ENCODE results near the gene GOLGA6L10.
"Not testable (repeated sequence)": the region's sequence is repeated elsewhere in the genome, so short reads cannot be mapped to it uniquely, and the experiment has no call there.

Gene GOLGA6L10

DNA sequence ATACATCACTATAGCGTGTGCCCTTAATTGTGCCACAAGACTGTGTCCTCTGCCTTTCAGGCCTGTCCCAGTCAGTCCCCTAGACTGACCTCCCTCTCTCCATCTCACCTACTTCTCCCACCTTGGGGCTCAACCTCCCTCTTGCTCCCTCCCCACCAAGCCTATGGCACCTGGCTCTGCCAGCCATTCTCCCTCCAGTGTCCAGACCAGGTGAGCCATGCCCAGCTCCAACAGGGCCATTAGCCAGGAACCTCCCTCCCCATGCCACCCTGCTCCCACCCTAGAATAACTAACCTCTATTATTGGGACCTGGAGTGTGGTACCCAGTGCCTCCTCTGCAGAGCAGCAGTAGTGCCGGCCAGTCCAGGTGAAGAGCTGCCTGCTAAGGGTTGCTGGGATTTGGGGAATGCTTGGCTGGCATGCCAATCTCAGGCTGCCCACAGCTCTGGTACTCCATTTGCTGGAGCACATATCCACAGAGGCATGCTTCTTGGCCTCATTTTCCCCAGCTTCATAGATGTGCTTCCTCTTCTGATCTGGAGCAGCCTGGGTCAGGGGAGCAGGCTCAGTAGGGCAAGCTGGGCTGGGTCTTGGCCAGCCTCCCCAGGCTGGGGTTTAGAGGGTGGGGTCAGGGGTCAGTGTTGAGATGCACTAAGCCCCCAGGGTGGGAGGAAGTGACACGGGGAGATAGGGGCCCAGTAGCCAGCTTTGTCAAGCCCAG, 47.8 kb downstream of the GOLGA6L10 start:
- in situ Hi-C loops (cut with MboI; ENCODE audit: low sequenced_read_pairs): no loop called here

DNA sequence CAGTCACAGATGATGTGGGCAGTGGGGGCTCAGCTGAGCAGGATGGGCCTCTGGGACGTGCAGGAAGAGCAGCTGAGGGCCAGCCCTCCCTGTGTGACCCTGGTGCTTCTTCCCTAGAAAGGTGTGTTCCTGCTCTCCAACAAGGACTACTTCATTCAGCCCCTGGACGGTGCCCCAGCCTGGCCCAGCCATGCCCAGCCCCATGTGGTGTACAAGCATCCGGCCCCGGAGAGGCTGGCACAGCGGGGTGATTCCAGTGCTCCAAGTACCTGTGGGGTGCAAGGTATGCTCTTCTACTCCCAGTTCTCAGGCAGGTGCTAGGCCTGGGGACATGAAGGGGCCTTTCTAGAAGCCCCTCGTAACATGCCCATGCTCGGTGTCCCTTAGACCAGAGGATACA, 48.4 kb downstream of the GOLGA6L10 start:
- in situ Hi-C loops (cut with MboI; ENCODE audit: low sequenced_read_pairs): no loop called here

DNA sequence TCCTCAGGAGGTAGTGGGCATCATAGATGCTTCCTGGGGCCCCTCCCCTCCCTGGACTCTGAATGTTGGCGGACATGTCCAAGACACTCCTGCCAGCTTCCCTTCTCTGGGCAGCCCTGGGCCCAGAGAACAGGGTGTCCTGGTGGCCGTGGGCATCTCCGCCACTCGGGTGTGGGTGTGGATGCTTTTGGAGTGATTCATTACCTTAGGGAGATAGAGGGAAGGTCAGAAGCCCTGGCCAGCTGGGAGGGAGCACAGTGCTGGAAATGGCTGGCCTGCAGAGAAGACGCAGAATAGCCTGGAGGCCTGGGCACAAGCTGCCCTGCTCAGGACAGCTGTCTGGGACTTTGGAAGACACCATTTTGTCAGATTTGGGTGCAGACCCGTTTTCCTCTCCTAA, 48.9 kb downstream of the GOLGA6L10 start:
- in situ Hi-C loops (cut with MboI; ENCODE audit: low sequenced_read_pairs): not testable (repeated sequence)

DNA sequence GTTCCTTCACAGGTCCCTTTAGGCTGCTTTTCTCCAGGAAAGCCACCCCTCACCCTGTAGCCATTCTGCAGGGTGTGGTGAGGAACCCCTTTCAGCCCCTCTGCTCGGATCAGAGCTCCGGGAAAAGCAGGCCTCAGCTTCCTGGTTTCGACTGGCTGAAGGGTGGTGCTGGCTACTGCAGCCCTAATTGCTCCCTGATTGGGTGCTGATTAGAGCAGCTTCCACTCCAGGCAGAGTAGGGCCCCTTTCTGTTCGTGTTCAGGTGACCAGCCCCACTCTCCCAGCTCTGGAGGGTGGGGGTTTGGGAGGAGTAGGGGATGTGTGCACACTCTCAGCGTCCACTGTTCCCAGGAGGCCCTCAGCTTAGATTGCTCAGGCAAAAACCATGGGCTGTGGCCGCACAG, 49.8 kb downstream of the GOLGA6L10 start:
- in situ Hi-C loops (cut with MboI; ENCODE audit: low sequenced_read_pairs): not testable (repeated sequence)

DNA sequence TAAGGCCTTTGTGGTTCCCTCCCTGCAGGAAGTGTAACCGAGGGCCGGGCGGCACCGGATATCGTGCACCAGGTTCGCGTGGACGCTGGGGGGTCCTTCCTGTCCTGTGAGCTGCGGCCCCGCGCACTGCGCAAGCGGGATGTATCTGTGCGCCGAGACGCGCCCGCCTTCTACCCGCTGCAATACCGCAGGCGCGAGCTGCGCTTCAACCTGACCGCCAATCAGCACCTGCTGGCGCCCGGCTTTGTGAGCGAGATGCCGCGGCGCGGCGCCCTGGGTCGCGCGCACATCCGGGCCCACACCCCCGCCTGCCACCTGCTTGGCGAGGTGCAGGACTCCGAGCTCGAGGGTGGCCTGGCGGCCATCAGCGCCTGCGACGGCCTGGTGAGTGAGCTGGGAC, 50.8 kb downstream of the GOLGA6L10 start:
- in situ Hi-C loops (cut with MboI; ENCODE audit: low sequenced_read_pairs): no loop called here

DNA sequence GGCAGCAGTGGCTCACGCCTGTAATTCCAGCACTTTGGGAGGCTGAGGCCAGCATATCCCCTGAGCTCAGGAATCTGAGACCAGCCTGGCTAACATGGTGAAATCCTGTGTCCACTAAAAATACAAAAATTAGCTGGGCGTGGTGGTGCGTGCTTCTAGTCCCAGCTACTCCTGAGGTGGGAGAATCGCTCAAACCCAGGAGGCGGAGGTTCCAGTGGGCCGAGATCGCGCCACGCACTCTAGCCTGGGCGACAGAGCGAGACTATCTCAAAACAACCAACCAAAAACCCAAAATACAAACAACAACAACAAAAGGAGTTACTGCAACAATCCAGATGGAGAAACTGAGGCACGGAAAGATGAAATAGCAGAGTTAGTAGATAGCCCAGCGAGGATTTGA, 51.2 kb downstream of the GOLGA6L10 start:
- in situ Hi-C loops (cut with MboI; ENCODE audit: low sequenced_read_pairs): no loop called here

DNA sequence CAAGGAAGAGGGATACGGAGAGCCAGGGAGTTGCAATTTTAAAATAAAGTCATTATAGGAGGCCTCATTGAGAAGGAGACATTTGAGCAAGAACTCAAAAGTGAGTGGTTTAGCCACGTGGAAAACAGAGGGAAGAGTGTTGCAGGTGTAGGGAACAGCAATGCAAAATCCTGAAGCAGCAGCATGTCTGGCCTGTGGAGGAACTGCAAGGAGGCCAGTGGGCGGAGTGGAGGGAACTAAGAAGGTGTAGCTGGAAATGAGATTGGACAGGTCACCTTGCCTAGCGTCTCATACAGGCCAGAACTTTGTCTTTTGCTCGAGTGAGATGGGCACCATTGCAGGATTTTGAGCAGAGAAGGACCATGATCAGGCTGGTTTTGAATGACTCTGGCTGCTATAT, 51.7 kb downstream of the GOLGA6L10 start:
- in situ Hi-C loops (cut with MboI; ENCODE audit: low sequenced_read_pairs): no loop called here

DNA sequence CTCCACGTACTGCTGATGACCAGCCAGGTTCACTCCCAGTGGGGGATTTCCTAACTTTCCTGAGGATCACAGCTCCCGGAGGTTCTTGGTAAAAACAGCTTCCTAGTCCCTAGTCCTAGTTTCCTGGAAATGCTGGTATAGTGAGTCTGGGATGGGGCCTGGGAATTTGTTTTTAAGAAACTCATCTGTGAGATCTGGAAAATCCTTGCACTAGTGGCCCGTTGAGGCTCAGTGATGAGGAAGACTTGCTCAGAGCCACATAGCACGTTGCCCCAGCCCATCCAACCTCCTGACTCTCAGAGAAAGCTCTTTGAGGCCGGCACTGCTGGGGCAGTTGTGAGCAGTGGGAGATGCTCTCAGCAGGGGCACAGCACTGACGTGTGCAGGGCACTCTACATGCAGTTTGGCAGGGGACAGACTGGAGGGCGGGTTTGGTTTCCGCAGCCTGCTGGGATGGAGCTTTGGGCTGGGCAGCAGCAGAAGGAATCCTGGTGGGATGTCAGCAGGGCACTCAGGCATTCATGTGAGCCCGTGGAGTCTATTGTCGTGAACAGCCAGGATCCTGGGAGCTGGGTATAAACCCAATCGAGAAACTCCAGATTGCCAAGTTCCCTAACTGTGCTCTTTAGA, 55.1 kb downstream of the GOLGA6L10 start:
- in situ Hi-C loops (cut with MboI; ENCODE audit: low sequenced_read_pairs): no loop called here

DNA sequence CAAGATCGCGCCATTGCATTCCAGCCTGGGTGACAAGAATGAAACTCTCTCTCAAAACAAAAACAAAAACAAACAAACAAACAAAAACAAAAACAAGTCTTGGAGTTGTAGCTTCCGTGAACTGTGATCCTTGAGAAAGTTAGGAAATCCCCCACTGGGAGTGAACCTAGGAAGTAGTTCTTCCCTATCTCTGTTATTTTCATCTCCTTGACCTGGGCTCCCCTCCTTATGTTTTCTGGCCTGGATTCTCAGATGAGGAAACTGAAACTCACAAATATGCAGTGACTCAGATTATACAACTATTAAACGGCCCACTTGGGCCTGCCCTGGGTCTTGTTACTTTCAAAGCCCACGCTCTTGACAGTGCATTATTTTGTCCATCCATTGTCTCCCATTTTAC, 57.0 kb downstream of the GOLGA6L10 start:
- in situ Hi-C loops (cut with MboI; ENCODE audit: low sequenced_read_pairs): no loop called here
